B cell (primary cell): ENCODE data around the gene NRDC. TPM values are rescaled to one million over a fixed set of nuclear protein-coding genes. Genes with fewer than 3 reads are reported as not detected.

ENCODE experiments used
- ATAC-seq: fragments of 200-7000 bp; cut with Tn5 transposase; one replicate; pipeline ENCODE4 v1.10.0; 2021; ENCODE audit warnings: low read depth, mild to moderate bottlenecking, moderate number of reproducible peaks, moderate library complexity
- CTCF ChIA-PET: fragments of 350-600 bp; sonication (Branson Sonifier 250); formaldehyde crosslinking; loops from one replicate; lab custom pipeline; 2021; ENCODE audit warnings: antibody characterized with exemption, inconsistent platforms; lab: Charles Lee
- POLR2A ChIA-PET: fragments of 350-600 bp; sonication (Branson Sonifier 250); formaldehyde crosslinking; loops from one replicate; lab custom pipeline; 2021; ENCODE audit warnings: antibody characterized with exemption; lab: Charles Lee
- DNase-seq: peaks from one replicate; pipeline ENCODE4 v3.0.0; 2013
- H2AFZ ChIP-seq: 2 replicates; pipeline ENCODE4 v1.6.1; 2012; ENCODE audit warnings: mild to moderate bottlenecking, low read depth, low read length; ENCODE audit not compliant: insufficient read depth, poor library complexity, severe bottlenecking
- H3K27ac ChIP-seq, 2 donors: 1 replicate in 1 of 2; 2 replicates in 1 of 2; pipeline ENCODE4 v1.5.1; 2012 to 2013; ENCODE audit warnings: low read length in 2 of 2, mild to moderate bottlenecking in 2 of 2, moderate library complexity in 1 of 2
- H3K27me3 ChIP-seq, 4 experiments: fragments of 200-600 bp in 1 of 4; sonication (generic) in 1 of 4; replicated peaks in 1 of 4; 1 replicate in 2 of 4; 2 replicates in 2 of 4; pipeline versions ENCODE4 v1.6.1 to v1.7.0; 2013 to 2016; ENCODE audit warnings: low read length in 3 of 4, mild to moderate bottlenecking in 2 of 4, mixed read lengths in 1 of 4, moderate library complexity in 1 of 4; ENCODE audit not compliant: insufficient read depth in 4 of 4, control insufficient read depth in 3 of 4; ENCODE audit errors: control extremely low read depth in 1 of 4
- H3K36me3 ChIP-seq, 2 experiments: replicated peaks in 1 of 2; 1 replicate in 1 of 2; 2 replicates in 1 of 2; pipeline versions ENCODE4 v1.6.1 to v1.7.1; 2013; ENCODE audit warnings: low read length in 1 of 2; ENCODE audit not compliant: insufficient read depth in 2 of 2, control insufficient read depth in 1 of 2; ENCODE audit errors: control extremely low read depth in 1 of 2, extremely low read depth in 1 of 2
- H3K4me1 ChIP-seq, 2 donors: fragments of 200-600 bp in 1 of 2; sonication (generic) in 1 of 2; 1 replicate in 1 of 2; 2 replicates in 1 of 2; pipeline versions ENCODE4 v1.5.1 to v1.6.1; 2013 to 2017; ENCODE audit warnings: low read length in 2 of 2; ENCODE audit not compliant: control insufficient read depth in 2 of 2, insufficient read depth in 2 of 2
- H3K4me2 ChIP-seq: replicated peaks from 2 replicates; pipeline ENCODE3; 2012; ENCODE audit warnings: mild to moderate bottlenecking, low read depth, low read length; ENCODE audit not compliant: poor library complexity, severe bottlenecking
- H3K4me3 ChIP-seq, 5 experiments: fragments of 200-600 bp in 1 of 5; sonication (generic) in 1 of 5; 1 replicate in 3 of 5; 2 replicates in 2 of 5; pipeline versions ENCODE4 v1.5.1 to v1.7.0; 2011 to 2016; ENCODE audit warnings: low read length in 4 of 5, mild to moderate bottlenecking in 4 of 5, low read depth in 2 of 5, control low read depth in 1 of 5, moderate library complexity in 1 of 5; ENCODE audit not compliant: insufficient read depth in 1 of 5; ENCODE audit errors: control extremely low read depth in 1 of 5, extremely low read depth in 1 of 5
- H3K79me2 ChIP-seq: fragments of 200-600 bp; sonication (generic); one replicate; pipeline ENCODE4 v1.6.0; 2016; ENCODE audit warnings: low read length; ENCODE audit not compliant: control insufficient read depth, insufficient read depth
- H3K9ac ChIP-seq: fragments of 200-600 bp; sonication (generic); 2 replicates; pipeline ENCODE4 v1.6.1; 2017; ENCODE audit warnings: mild to moderate bottlenecking, low read length, moderate library complexity
- H3K9me3 ChIP-seq, 3 donors: one replicate each; pipeline versions ENCODE4 v1.6.1 to v1.7.1; 2013; ENCODE audit warnings: low read length in 2 of 3; ENCODE audit not compliant: control insufficient read depth in 2 of 3, insufficient read depth in 1 of 3; ENCODE audit errors: control extremely low read depth in 1 of 3
- H4K20me1 ChIP-seq: 2 replicates; pipeline ENCODE4 v1.6.0; 2012; ENCODE audit warnings: mild to moderate bottlenecking, low read length; ENCODE audit not compliant: insufficient read depth, control insufficient read depth, poor library complexity, severe bottlenecking
- H3K27ac Mint-ChIP-seq: one replicate; pipeline ENCODE4 v1.8.0; 2021; ENCODE audit warnings: mixed read lengths
- H3K27me3 Mint-ChIP-seq: one replicate; pipeline ENCODE4 v1.8.0; 2021; ENCODE audit warnings: mixed read lengths
- H3K4me1 Mint-ChIP-seq: one replicate; pipeline ENCODE4 v1.8.0; 2021; ENCODE audit warnings: mixed read lengths
- H3K4me3 Mint-ChIP-seq: one replicate; pipeline ENCODE4 v1.8.0; 2021; ENCODE audit warnings: mixed read lengths
- H3K9me3 Mint-ChIP-seq: one replicate; pipeline ENCODE4 v1.8.0; 2022; ENCODE audit warnings: mixed read lengths; ENCODE audit not compliant: insufficient read depth
- CTCF ChIP-seq: fragments of 200-600 bp; IDR thresholded peaks from one replicate; pipeline ENCODE4 v1.8.0; 2022; ENCODE audit warnings: antibody characterized with exemption, mild to moderate bottlenecking
- EZH2 ChIP-seq: IDR thresholded peaks from 2 replicates; pipeline ENCODE4 v1.6.1; 2012; ENCODE audit warnings: borderline replicate concordance, low read depth, mild to moderate bottlenecking, moderate library complexity, low read length; ENCODE audit not compliant: insufficient read depth, poor library complexity, severe bottlenecking
- WGBS: methylation state at CpG from one replicate; pipeline ENCODE4 v1.1.5; 2013; ENCODE audit warnings: missing lambda C conversion rate; ENCODE audit not compliant: insufficient coverage; 5-methylcytosine and 5-hydroxymethylcytosine counted together
- intact Hi-C: fragments of 100-400 bp; cut with micrococcal nuclease; formaldehyde crosslinking; loops from one replicate; pipeline ENCODE4 v1.10.0; 2022
- polyA plus RNA-seq: library from polyadenylated mRNA; depleted of rRNA; stranded (reverse); fragments of >200 nt; gene quantifications from 2 replicates; pipeline ENCODE4 v1.2.3, GENCODE V29; 2012
- total RNA-seq, 2 donors: library from RNA; stranded (reverse); fragments of 120-200 nt in 1 of 2; gene quantifications; 1 replicate in 1 of 2; 2 replicates in 1 of 2; pipeline versions ENCODE4 v1.2.3 to v1.2.4, GENCODE V29; 2013 to 2022

NRDC gene
- total and polyA plus RNA-seq, 2 donors (not counting 1 experiment from before 2014, with no cell fraction given): 55.3 to 154 TPM

GRCh38 chr1:51761351-51761750, 117.2 kb downstream of the NRDC start:
- no peak overlapping the region for H3K4me3 Mint-ChIP-seq
- Histone ChIP-seq H3K4me1 (no peaks in the 10 kb centered on the region), H4K20me1 (no peaks in the 10 kb centered on the region), H3K79me2 (no peaks in the 10 kb centered on the region), H3K27me3 (no peaks in the 10 kb centered on the region), H3K9me3 (no peaks in the 10 kb centered on the region), H3K4me2 (no peak overlapping the region), H3K27ac (no peak overlapping the region), H2AFZ (no peak overlapping the region), H3K9ac (no peak overlapping the region), H3K4me3 (no peak overlapping the region), H3K36me3 (peaks cover 5 to 10% of the 10 kb centered on the region in 2 experiments)
- no peaks in the 10 kb centered on the region for H3K9me3 Mint-ChIP-seq
- ATAC-seq (no peak), DNase-seq (no peak)
- intact Hi-C loops: no loop called here
- no peak for TF ChIP-seq EZH2
- TF ChIP-seq CTCF: no peak
- ChIA-PET POLR2A (no interaction called here), CTCF (no interaction called here)
- no CpG with 5 or more reads among the region's 1 CpG for WGBS
- H3K27ac Mint-ChIP-seq: no peak overlapping the region
- peaks cover 8% of the 10 kb centered on the region for H3K4me1 Mint-ChIP-seq
- no peaks in the 10 kb centered on the region for H3K27me3 Mint-ChIP-seq

GRCh38 chr1:51760872-51761271, 117.7 kb downstream of the NRDC start:
- ChIA-PET CTCF (interaction anchor here (0.7 to 0.9 kb wide), 2 partner anchors 8 to 14 kb away, joined by 3 to 4 read pairs; no protein-coding TSS in a partner anchor), POLR2A (no interaction called here)
- Mint-ChIP-seq H3K27ac (no peak overlapping the region), H3K27me3 (no peaks in the 10 kb centered on the region), H3K9me3 (no peaks in the 10 kb centered on the region), H3K4me1 (peaks cover 8% of the 10 kb centered on the region), H3K4me3 (no peak overlapping the region)
- ATAC-seq (no peak), DNase-seq (no peak)
- Histone ChIP-seq H3K4me2 (no peak overlapping the region), H3K9me3 (no peaks in the 10 kb centered on the region), H3K27ac (no peak overlapping the region), H3K27me3 (no peaks in the 10 kb centered on the region), H4K20me1 (no peaks in the 10 kb centered on the region), H2AFZ (no peak overlapping the region), H3K4me3 (no peak overlapping the region), H3K36me3 (peaks cover 6 to 9% of the 10 kb centered on the region in 2 experiments), H3K4me1 (no peaks in the 10 kb centered on the region), H3K9ac (no peak overlapping the region), H3K79me2 (no peaks in the 10 kb centered on the region)
- intact Hi-C loops: no loop called here
- TF ChIP-seq EZH2 (no peak), CTCF (no peak)
- WGBS: 82% methylated on average over 2 of the region's 3 CpGs
